CD4-positive, alpha-beta T cell (primary cell): Measurements from ENCODE around the gene PDX1. TPM values are rescaled to one million over a fixed set of nuclear protein-coding genes. Genes with fewer than 3 reads are reported as not detected.

Source experiments
- ATAC-seq: fragments of 200-7000 bp; cut with Tn5 transposase; one replicate; pipeline ENCODE4 v1.10.0; 2022; ENCODE audit warnings: mild to moderate bottlenecking; ENCODE audit not compliant: poor library complexity
- CTCF ChIA-PET: fragments of 350-600 bp; sonication (Branson Sonifier 250); formaldehyde crosslinking; loops from one replicate; lab custom pipeline; 2021; ENCODE audit warnings: antibody characterized with exemption, inconsistent platforms; lab: Charles Lee
- POLR2A ChIA-PET: fragments of 350-600 bp; sonication (Branson Sonifier 250); formaldehyde crosslinking; loops from one replicate; lab custom pipeline; 2021; ENCODE audit warnings: antibody characterized with exemption, inconsistent platforms; lab: Charles Lee
- DNase-seq, 14 experiments: peaks; one replicate each; pipeline ENCODE4 v3.0.0-alpha.2; 2013 to 2020; ENCODE audit warnings: mixed read lengths in 2 of 14
- H3K27ac ChIP-seq, 2 donors: one replicate each; pipeline versions ENCODE4 v1.5.1 to v1.7.0; 2013; ENCODE audit warnings: low read length in 2 of 2, low read depth in 1 of 2, mild to moderate bottlenecking in 1 of 2
- H3K27me3 ChIP-seq, 2 experiments: 1 replicate in 1 of 2; 2 replicates in 1 of 2; pipeline versions ENCODE4 v1.6.1 to v1.7.0; 2013; ENCODE audit warnings: low read length in 2 of 2, control low read depth in 1 of 2, mild to moderate bottlenecking in 1 of 2, moderate library complexity in 1 of 2; ENCODE audit not compliant: insufficient read depth in 2 of 2, control insufficient read depth in 1 of 2
- H3K36me3 ChIP-seq: one replicate; pipeline ENCODE4 v1.6.1; 2013; ENCODE audit warnings: low read length, control low read depth; ENCODE audit not compliant: insufficient read depth
- H3K4me1 ChIP-seq: one replicate; pipeline ENCODE4 v1.6.1; 2013; ENCODE audit warnings: low read length, control low read depth; ENCODE audit not compliant: insufficient read depth
- H3K4me3 ChIP-seq: one replicate; pipeline ENCODE4 v1.5.1; 2013; ENCODE audit warnings: mild to moderate bottlenecking, low read length, moderate library complexity
- H3K9me3 ChIP-seq, 2 experiments: 1 replicate in 1 of 2; 2 replicates in 1 of 2; pipeline versions ENCODE4 v1.6.1 to v1.7.0; 2013; ENCODE audit warnings: low read length in 2 of 2, mild to moderate bottlenecking in 2 of 2, control low read depth in 1 of 2, moderate library complexity in 1 of 2; ENCODE audit not compliant: control insufficient read depth in 1 of 2, insufficient read depth in 1 of 2
- H3K27ac Mint-ChIP-seq: one replicate; pipeline ENCODE4 v1.8.0; 2020; ENCODE audit warnings: mixed read lengths
- H3K27me3 Mint-ChIP-seq: one replicate; pipeline ENCODE4 v1.8.0; 2021; ENCODE audit warnings: mixed read lengths
- H3K36me3 Mint-ChIP-seq: one replicate; pipeline ENCODE4 v1.8.0; 2021; ENCODE audit warnings: low read depth, mixed read lengths
- H3K4me1 Mint-ChIP-seq: one replicate; pipeline ENCODE4 v1.8.0; 2021; ENCODE audit warnings: low read depth, mixed read lengths
- H3K4me3 Mint-ChIP-seq: one replicate; pipeline ENCODE4 v1.8.0; 2020; ENCODE audit warnings: mild to moderate bottlenecking, mixed read lengths
- H3K9me3 Mint-ChIP-seq: one replicate; pipeline ENCODE4 v1.8.0; 2020; ENCODE audit warnings: mixed read lengths
- intact Hi-C, 2 experiments: fragments of 100-400 bp; cut with DNase I in 1 of 2; cut with micrococcal nuclease in 1 of 2; formaldehyde crosslinking; loops; one replicate each; pipeline versions ENCODE4 v1.15.1 to v1.9.0; 2023 to 2025; cut with DNase I, micrococcal nuclease
- total RNA-seq, 174 experiments: library from RNA in 2 of 174; stranded (reverse) in 2 of 174; gene quantifications; one replicate each; pipeline ENCODE4 v1.2.3 and lab custom pipeline; 2021 to 2026
- TF ChIP-seq, protein P1 (sequence below): fragments of 200-600 bp; IDR thresholded peaks from one replicate; pipeline ENCODE4 v1.8.0; 2022; ENCODE audit warnings: antibody characterized with exemption, mild to moderate bottlenecking

PDX1 gene
- total RNA-seq, 2 experiments from 2014 or later = not detected

GRCh38 chr13:27972478-27972820 is 52.6 kb downstream of the PDX1 start:
- intact Hi-C loops = no loop called here

GRCh38 chr13:27973291-27973690 is 53.5 kb downstream of the PDX1 start:
- intact Hi-C loops = no loop called here
- Histone ChIP-seq H3K27ac (no peak overlapping the region), H3K9me3 (peaks cover 0 to 18% of the 10 kb centered on the region in 2 experiments), H3K4me3 (no peak overlapping the region), H3K27me3 (peaks cover 63 to 94% of the 10 kb centered on the region in 2 experiments), H3K36me3 (no peaks in the 10 kb centered on the region), H3K4me1 (peaks cover 8% of the 10 kb centered on the region)
- TF ChIP-seq, protein P1, sequence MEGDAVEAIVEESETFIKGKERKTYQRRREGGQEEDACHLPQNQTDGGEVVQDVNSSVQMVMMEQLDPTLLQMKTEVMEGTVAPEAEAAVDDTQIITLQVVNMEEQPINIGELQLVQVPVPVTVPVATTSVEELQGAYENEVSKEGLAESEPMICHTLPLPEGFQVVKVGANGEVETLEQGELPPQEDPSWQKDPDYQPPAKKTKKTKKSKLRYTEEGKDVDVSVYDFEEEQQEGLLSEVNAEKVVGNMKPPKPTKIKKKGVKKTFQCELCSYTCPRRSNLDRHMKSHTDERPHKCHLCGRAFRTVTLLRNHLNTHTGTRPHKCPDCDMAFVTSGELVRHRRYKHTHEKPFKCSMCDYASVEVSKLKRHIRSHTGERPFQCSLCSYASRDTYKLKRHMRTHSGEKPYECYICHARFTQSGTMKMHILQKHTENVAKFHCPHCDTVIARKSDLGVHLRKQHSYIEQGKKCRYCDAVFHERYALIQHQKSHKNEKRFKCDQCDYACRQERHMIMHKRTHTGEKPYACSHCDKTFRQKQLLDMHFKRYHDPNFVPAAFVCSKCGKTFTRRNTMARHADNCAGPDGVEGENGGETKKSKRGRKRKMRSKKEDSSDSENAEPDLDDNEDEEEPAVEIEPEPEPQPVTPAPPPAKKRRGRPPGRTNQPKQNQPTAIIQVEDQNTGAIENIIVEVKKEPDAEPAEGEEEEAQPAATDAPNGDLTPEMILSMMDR = no peak
- CTCF ChIA-PET = interaction anchor here (1.2 kb wide), 1 partner anchor 10 kb away, joined by 3 read pairs; no protein-coding TSS in a partner anchor
- H3K27me3 Mint-ChIP-seq = peaks cover 84% of the 10 kb centered on the region
- peaks cover 17% of the 10 kb centered on the region for H3K4me1 Mint-ChIP-seq
- no peak for ATAC-seq
- POLR2A ChIA-PET = no interaction called here
- no peak for DNase-seq
- H3K4me3 Mint-ChIP-seq = no peak overlapping the region
- H3K36me3 Mint-ChIP-seq = no peaks in the 10 kb centered on the region
- no peaks in the 10 kb centered on the region for H3K9me3 Mint-ChIP-seq
- no peak overlapping the region for H3K27ac Mint-ChIP-seq

More at GRCh38 chr13:27972478-27972820, 52.6 kb downstream of the PDX1 start:
- no peak overlapping the region for H3K27ac Mint-ChIP-seq
- Histone ChIP-seq H3K27me3 (peaks cover 67 to 95% of the 10 kb centered on the region in 2 experiments), H3K4me1 (peaks cover 16% of the 10 kb centered on the region), H3K36me3 (no peaks in the 10 kb centered on the region), H3K27ac (no peak overlapping the region), H3K4me3 (no peak overlapping the region), H3K9me3 (peaks cover 0 to 21% of the 10 kb centered on the region in 2 experiments)
- TF ChIP-seq, protein P1 = no peak
- H3K9me3 Mint-ChIP-seq = no peaks in the 10 kb centered on the region
- H3K27me3 Mint-ChIP-seq = peaks cover 87% of the 10 kb centered on the region
- ATAC-seq = no peak
- H3K36me3 Mint-ChIP-seq = no peaks in the 10 kb centered on the region
- ChIA-PET POLR2A (no interaction called here), CTCF (interaction anchor here (1.2 kb wide), 1 partner anchor 11 kb away, joined by 3 read pairs; no protein-coding TSS in a partner anchor)
- peaks cover 23% of the 10 kb centered on the region for H3K4me1 Mint-ChIP-seq
- H3K4me3 Mint-ChIP-seq = no peak overlapping the region
- DNase-seq = no peak

DNA sequence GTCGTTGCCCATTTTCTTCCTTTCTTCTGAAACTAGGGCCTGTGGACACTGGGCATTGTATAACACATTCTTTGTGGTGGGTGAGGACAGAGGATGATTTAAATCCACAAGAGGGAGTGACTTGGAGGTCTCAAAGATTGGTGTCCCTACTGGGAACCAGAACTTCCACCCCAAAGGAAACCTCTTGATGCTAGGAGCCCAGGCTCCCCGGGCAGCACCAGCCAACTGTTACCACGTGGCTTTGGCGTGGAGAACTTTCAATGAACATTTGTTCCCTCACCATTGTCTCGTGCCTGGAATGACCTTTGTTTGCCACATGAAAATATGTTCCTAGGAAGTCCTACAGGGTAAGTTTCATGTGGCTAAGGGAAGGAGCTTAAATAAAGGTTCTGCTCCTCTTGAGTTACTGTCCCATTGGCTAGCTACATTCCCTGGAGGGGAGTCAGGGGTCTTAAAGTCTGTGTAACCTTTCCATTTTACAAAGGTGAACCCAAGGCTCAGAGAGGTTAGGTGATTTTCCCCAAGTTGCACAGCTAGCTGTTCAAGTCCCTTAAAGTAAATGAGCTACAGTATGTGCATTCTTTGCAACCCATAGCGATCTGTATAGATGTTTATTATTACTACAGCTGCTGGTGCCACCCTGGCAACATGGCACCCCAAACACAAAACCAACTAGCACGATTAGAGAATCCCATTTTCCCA is 54.3 kb downstream of the PDX1 start:
- peaks cover 65 to 93% of the 10 kb centered on the region in 2 experiments for H3K27me3 ChIP-seq
- peaks cover 90% of the 10 kb centered on the region for H3K27me3 Mint-ChIP-seq
- no peak overlapping the region for H3K27ac ChIP-seq
- no peaks in the 10 kb centered on the region for H3K36me3 Mint-ChIP-seq
- peaks cover 0 to 18% of the 10 kb centered on the region in 2 experiments for H3K9me3 ChIP-seq
- H3K36me3 ChIP-seq = no peaks in the 10 kb centered on the region
- TF ChIP-seq, protein P1 = no peak
- POLR2A ChIA-PET = interaction anchor here (1.1 kb wide), 1 partner anchor 144 kb away, joined by 4 read pairs; no protein-coding TSS in a partner anchor
- H3K4me3 Mint-ChIP-seq = no peak overlapping the region
- H3K27ac Mint-ChIP-seq = no peak overlapping the region
- ATAC-seq (no peak), DNase-seq (no peak)
- CTCF ChIA-PET = interaction anchor here (0.5 kb wide), 1 partner anchor 321 kb away, joined by 4 read pairs; no protein-coding TSS in a partner anchor
- intact Hi-C loops = no loop called here
- peaks cover 16% of the 10 kb centered on the region for H3K4me1 Mint-ChIP-seq
- H3K4me3 ChIP-seq = no peak overlapping the region
- H3K4me1 ChIP-seq = peaks cover 6% of the 10 kb centered on the region
- no peaks in the 10 kb centered on the region for H3K9me3 Mint-ChIP-seq

Other genes with a start within 250 kb of the PDX1 start
- not detected for gene GSX1, start 127.5 kb upstream of the PDX1 start, total RNA-seq
- gene CDX2, start 49.3 kb downstream of the PDX1 start, total RNA-seq = not detected
- gene URAD, start 68.7 kb downstream of the PDX1 start, total RNA-seq = not detected
- under 1 TPM; 0.39 to 0.55 TPM for gene FLT3, start 180.6 kb downstream of the PDX1 start, total RNA-seq
- gene PAN3, start 218.5 kb downstream of the PDX1 start, total RNA-seq = 10 to 100 TPM; 56.9 to 59.5 TPM